Uterus (tissue), 2 donors: Measurements from ENCODE around the gene CHERP.

ENCODE experiments used
- POLR2A ChIP-seq, 2 donors: fragments of 450-650 bp; IDR thresholded peaks; one replicate each; pipeline ENCODE4 v1.6.1; 2016; ENCODE audit warnings: antibody characterized with exemption in 2 of 2, mild to moderate bottlenecking in 1 of 2, moderate library complexity in 1 of 2
- TF ChIP-seq, protein P1 (sequence below), 4 experiments: fragments of 200-600 bp in 2 of 4; fragments of 450-650 bp in 2 of 4; sonication (generic) in 2 of 4; IDR thresholded peaks; one replicate each; pipeline ENCODE4 v1.5.1; 2016 to 2019; ENCODE audit warnings: antibody characterized with exemption in 4 of 4, mild to moderate bottlenecking in 2 of 4, moderate library complexity in 1 of 4

DNA sequence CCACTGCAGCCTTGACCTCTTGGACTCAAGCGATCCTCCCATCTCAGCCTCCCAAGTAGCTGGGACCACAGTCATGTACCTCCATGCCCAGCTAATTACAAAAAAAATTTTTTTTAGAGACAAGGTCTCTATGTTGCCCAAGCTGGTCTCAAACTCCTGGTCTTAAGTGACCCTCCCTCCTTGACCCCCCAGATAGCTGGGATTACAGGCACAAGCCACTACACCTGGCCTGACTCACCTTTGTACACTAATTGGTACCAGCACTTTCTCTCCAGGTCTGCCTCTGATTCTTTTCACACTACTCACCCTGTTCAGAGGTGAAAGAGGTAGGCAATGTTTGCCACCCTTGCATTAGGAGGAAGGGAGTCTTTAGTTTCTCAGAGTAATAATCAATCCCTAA, 64.9 kb downstream of the CHERP start:
- TF ChIP-seq POLR2A (IDR thresholded peaks at IDR 0.05), result no peak
- TF ChIP-seq, protein P1, sequence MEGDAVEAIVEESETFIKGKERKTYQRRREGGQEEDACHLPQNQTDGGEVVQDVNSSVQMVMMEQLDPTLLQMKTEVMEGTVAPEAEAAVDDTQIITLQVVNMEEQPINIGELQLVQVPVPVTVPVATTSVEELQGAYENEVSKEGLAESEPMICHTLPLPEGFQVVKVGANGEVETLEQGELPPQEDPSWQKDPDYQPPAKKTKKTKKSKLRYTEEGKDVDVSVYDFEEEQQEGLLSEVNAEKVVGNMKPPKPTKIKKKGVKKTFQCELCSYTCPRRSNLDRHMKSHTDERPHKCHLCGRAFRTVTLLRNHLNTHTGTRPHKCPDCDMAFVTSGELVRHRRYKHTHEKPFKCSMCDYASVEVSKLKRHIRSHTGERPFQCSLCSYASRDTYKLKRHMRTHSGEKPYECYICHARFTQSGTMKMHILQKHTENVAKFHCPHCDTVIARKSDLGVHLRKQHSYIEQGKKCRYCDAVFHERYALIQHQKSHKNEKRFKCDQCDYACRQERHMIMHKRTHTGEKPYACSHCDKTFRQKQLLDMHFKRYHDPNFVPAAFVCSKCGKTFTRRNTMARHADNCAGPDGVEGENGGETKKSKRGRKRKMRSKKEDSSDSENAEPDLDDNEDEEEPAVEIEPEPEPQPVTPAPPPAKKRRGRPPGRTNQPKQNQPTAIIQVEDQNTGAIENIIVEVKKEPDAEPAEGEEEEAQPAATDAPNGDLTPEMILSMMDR (IDR thresholded peaks at IDR 0.05), result no peak
